Forelimb muscle (tissue), 1 donor: ENCODE measurements around the gene PAOX. TPM values are rescaled to one million over a fixed set of nuclear protein-coding genes. Genes with fewer than 3 reads are reported as not detected.
"Not testable (repeated sequence)": the region's sequence is repeated elsewhere in the genome, so short reads cannot be mapped to it uniquely, and the experiment has no call there.

Experiments used
- DNase-seq: peaks from one replicate; pipeline ENCODE4 v3.0.0-alpha.2; 2013; ENCODE audit warnings: low read depth
- polyA plus RNA-seq: library from polyadenylated mRNA; unstranded; fragments of 120-200 nt; gene quantifications from one replicate; pipeline ENCODE4 v1.2.1, GENCODE V29; 2013; ENCODE audit not compliant: insufficient read length

The PAOX gene
- polyA plus RNA-seq, 1 donor: 2.5 TPM

DNA sequence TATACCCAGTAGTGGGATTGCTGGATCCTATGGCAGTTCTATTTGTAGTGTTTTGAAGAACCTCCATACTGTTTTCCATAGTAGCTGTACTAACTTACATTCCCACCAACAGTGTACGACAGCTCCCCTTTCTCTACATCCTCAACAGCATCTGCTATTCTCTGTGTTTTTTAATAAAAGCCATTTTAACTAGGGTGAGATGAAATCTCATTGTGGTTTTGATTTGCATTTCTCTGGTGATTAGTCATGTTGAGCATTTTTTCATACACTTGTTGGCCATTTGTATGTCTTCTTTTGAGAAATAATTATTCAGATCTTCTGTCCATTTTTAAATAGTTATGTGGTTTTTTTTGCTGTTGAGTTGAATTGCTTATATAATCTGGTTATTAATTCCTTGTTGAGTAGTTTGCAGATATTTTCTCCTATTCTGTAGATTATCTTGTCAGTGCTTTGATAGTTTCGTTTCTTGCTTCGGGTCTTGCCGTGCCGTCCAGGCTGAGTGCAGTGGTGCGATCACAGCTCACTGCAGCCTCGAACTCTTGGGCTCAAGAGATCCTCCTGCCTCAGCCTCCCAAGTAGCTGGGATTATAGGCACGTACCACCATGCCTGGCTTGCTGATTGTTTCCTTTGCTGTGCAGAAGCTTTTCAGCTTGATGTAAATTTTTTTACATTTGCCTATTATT is 26.9 kb downstream of the PAOX start:
- DNase-seq: no peak

- no peak for DNase-seq
These were observed 32.7 kb downstream of the PAOX start for GRCh38 chr10:133411523-133412380.

DNA sequence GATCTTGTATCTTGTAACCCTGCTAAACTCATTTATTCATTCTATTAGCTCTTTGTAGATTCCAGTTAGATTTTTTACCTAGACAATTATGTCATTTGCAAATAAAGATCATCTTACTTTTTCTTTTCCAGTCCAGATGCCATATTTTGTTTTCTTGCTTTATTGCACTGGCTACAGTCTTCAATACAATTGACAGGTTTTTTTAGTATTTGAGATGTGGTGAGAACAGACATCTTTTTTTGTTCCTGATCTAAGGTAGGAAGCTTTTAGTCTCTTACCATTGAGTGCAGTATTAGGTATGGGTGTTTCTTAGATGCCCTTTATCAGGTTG is 33.3 kb downstream of the PAOX start:
- DNase-seq: no peak

DNA sequence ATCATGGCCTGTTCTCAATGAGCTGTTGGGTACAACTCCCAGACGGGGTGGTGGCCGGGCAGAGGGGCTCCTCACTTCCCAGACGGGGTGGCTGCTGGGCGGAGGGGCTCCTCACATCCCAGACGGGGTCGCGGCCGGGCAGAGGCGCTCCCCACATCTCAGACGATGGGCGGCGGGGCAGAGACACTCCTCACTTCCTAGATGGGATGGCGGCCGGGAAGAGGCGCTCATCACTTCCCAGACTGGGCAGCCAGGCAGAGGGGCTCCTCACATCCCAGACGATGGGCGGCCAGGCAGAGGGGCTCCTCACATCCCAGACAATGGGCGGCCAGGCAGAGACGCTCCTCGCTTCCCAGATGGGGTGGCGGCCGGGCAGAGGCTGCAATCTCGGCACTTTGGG is 35.3 kb downstream of the PAOX start:
- not testable (repeated sequence) for DNase-seq

DNA sequence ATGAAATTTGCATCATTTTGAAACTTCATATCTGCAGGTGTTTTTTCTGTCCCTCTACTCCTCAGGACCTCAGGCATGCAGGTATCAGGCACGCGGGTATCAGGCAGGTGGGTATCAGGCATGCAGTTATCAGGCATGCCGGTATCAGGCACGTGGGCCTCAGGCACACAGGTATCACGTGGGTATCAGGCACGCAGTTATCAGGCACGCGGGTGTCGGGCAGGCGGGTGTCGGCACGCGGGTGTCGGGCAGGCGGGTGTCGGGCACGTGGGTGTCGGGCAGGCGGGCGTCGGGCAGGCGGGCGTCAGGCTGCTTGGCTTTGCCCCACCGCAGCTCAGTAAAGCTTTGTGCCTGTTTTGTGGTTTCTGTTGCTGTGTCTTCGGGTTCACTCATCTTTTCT is 36.7 kb downstream of the PAOX start:
- no peak for DNase-seq

GRCh38 chr10:133418289-133418993 is 39.4 kb downstream of the PAOX start:
- no peak for DNase-seq

GRCh38 chr10:133419211-133419950 is 40.3 kb downstream of the PAOX start:
- DNase-seq: no peak

GRCh38 chr10:133420028-133420427 is 41.0 kb downstream of the PAOX start:
- DNase-seq: no peak

- DNase-seq: no peak
These were observed 41.5 kb downstream of the PAOX start for GRCh38 chr10:133420579-133420978.

GRCh38 chr10:133421336-133422222 is 42.5 kb downstream of the PAOX start:
- DNase-seq: no peak

GRCh38 chr10:133422223-133422806 is 43.3 kb downstream of the PAOX start:
- no peak for DNase-seq

GRCh38 chr10:133422807-133423771 is 44.0 kb downstream of the PAOX start:
- DNase-seq: no peak

- not testable (repeated sequence) for DNase-seq
These were observed 45.0 kb downstream of the PAOX start for GRCh38 chr10:133424102-133424501.

DNA sequence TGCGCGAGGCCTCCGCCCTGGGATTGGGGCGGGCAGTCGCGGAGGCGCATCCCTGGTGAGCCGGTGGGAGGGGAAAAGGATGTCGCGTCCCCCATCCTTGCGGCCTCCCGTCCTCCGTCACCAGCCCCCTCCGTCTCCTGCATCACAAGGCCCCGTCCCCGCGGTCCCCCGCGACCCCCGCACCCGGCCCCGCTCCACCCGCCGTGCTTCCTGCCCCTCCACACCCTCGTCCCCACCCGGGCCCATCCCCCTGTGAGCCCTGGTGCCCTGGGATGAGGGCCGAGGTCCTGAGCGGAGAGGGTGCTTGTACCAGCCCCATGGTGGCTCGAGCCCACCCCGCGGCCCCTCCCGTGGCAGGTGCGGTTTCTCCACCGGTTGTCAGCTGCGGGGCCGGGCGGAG is 45.5 kb downstream of the PAOX start, which contains the start of gene SPRN:
Gene SPRN (minus strand): TSS at position 25 of the 400 bp plus-strand sequence. CDS start 944 bp downstream, outside the sequence.
- DNase-seq: not testable (repeated sequence)

DNA sequence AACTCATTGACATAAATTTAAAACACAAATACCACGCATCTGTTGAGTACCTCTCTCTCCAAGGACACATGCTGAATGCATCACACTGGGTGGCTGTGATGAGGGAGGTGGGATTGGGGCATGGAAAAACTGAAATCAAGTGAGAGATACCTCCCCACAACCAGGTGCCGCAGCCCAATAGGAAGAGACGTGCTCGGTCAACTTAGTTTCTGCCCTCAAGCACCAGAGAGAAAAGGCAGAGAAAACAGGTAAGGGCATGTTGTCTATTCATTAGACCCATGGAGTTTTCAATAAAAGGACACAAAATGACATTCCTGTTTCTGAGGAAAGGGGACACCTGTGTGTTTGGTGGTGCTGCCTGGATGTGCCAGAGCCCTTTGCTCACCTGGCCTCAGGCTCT is 50.5 kb downstream of the PAOX start:
- not testable (repeated sequence) for DNase-seq

DNA sequence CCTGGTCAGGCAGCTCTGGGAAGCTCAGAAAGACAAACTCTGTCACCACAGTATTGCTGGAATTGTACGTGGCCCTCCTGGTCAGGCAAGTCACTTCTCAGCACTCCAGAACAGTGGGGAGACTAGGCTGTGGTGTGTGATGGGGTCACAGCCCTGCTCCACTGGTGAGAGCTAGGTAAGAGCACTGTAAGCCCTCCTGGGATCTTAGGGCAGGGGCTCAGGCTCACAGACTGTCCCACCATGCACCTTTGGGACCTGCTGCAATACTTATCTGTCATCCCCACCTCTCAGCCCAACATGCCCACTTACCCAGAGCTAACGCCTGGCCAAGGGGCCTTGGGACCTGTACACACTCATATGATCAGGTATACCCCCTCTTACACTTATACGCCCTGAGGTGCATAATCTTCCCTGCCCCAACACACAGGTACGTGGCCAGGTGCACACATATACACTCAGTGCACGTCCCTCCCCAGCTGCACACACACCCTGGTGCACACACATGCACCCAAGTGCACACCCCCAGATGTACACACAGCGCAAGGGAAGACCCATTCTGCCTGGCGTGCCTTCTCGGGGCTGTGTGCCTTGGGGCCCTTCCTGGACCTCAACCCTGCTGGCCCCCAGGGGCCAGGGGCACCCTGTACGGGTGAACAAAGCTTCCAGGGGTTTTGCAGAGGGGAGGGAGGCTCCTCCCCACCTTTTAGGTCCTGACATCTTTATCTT is 53.0 kb downstream of the PAOX start:
- not testable (repeated sequence) for DNase-seq

DNA sequence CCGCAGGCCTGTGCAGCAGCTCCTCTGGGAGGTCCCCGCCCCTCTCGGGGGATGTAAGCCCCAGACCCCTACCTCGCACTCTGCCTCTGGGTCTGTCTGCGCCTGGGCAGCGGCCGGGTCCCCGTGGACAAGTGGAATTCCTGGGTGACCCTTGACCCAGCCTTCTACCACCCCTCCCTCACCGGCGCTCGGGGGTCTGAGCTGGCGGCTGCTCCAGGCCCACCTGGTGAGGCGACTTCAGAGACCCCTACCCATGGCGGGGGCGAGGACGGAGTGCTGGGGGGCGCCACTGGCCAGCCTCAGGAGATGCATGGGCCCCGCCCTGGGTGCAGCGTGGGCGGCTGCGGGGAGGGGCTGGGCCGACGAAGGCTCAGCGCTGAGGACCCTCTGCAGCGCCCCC is 53.7 kb downstream of the PAOX start:
- not testable (repeated sequence) for DNase-seq

- no peak for DNase-seq
These were observed 59.7 kb downstream of the PAOX start for GRCh38 chr10:133438711-133439273.
